Lung (tissue), 12 donors: ENCODE measurements around the gene HID1. TPM values are rescaled to one million over a fixed set of nuclear protein-coding genes. Genes with fewer than 3 reads are reported as not detected.

Experiments
- ATAC-seq: fragments of 200-7000 bp; cut with Tn5 transposase; one replicate; pipeline ENCODE4 v1.9.1; 2020; ENCODE audit warnings: moderate number of reproducible peaks; ENCODE audit not compliant: insufficient read depth, low FRiP score
- DNase-seq, 3 donors: peaks; one replicate each; pipeline ENCODE4 v3.0.0-alpha.2; 2013 to 2017
- H3K27ac ChIP-seq, 2 donors: one replicate each; pipeline ENCODE4 v1.5.1; 2013; ENCODE audit warnings: mild to moderate bottlenecking in 2 of 2, moderate library complexity in 2 of 2, control low read depth in 1 of 2, inconsistent platforms in 1 of 2, low read depth in 1 of 2, low read length in 1 of 2
- H3K27me3 ChIP-seq, 3 donors: one replicate each; pipeline ENCODE4 v1.5.1; 2013; ENCODE audit warnings: low read length in 2 of 3; ENCODE audit not compliant: control insufficient read depth in 3 of 3, insufficient read depth in 3 of 3
- H3K36me3 ChIP-seq, 4 donors: one replicate each; pipeline ENCODE4 v1.5.1; 2013; ENCODE audit warnings: low read length in 4 of 4, mild to moderate bottlenecking in 1 of 4, moderate library complexity in 1 of 4; ENCODE audit not compliant: control insufficient read depth in 4 of 4, insufficient read depth in 4 of 4
- H3K4me1 ChIP-seq, 5 donors: one replicate each; pipeline ENCODE4 v1.5.1; 2013; ENCODE audit warnings: low read length in 5 of 5, mild to moderate bottlenecking in 2 of 5, moderate library complexity in 1 of 5; ENCODE audit not compliant: control insufficient read depth in 5 of 5, insufficient read depth in 5 of 5
- H3K4me3 ChIP-seq: one replicate; pipeline ENCODE4 v1.5.1; 2013; ENCODE audit warnings: mild to moderate bottlenecking, control low read depth, moderate library complexity
- H3K9ac ChIP-seq, 2 donors: one replicate each; pipeline ENCODE4 v1.5.1; 2013; ENCODE audit warnings: low read length in 2 of 2, control low read depth in 1 of 2; ENCODE audit not compliant: insufficient read depth in 1 of 2
- H3K9me3 ChIP-seq, 4 donors: one replicate each; pipeline ENCODE4 v1.5.1; 2013; ENCODE audit warnings: low read length in 3 of 4, mild to moderate bottlenecking in 1 of 4, moderate library complexity in 1 of 4; ENCODE audit not compliant: control insufficient read depth in 4 of 4, insufficient read depth in 3 of 4
- WGBS, 2 donors: extraction: QIAGEN DNeasy Blood & Tissue Kit; methylation state at CpG; one replicate each; pipeline ENCODE4 v1.1.7; 2013; 5-methylcytosine and 5-hydroxymethylcytosine counted together
- polyA plus RNA-seq, 2 donors: library from polyadenylated mRNA; stranded (reverse); fragments of 200-250 nt; gene quantifications; one replicate each; pipeline ENCODE4 v1.2.1, GENCODE V29; 2013
- total RNA-seq, 2 donors: library from RNA; depleted of rRNA in 1 of 2; stranded (reverse); fragments of >200 nt in 1 of 2; gene quantifications; one replicate each; pipeline ENCODE4 v1.2.1, GENCODE V29; 2014 to 2021
- TF ChIP-seq, protein P1 (sequence below): IDR thresholded peaks from 2 replicates; pipeline ENCODE4 v1.5.1; 2012; ENCODE audit warnings: mild to moderate bottlenecking; ENCODE audit errors: control extremely low read depth, extremely low read depth
- donor health status: control.
- donor health status: control.
- donor health status: Bipolar disorder and iron deficiency.
- donor health status: healthy.
- donor health status: DM: yes; HTN: yes; CAD: no.

Gene HID1
- total and polyA plus RNA-seq, 4 donors = 15.2 to 42.1 (median 29.2) TPM

DNA sequence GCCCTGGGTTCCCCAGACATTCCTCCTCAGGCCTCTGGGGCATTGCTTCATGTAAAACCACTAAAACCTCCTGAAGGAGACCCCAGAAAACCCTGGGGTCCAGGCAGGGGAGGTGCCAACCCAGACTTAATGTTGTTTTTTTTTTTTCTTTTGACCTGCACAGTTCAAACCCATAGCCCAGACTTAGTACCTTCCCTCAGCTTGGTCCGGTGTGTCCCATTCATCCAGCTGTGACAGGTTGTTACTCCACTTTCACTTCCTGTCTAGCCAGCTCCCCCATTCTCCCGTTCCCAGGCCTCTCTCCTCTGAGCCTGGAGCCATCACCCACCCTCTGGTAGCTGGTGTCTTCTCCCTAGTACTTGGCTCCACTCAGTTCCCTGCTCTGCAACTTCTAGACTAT is 19.7 kb upstream of the HID1 start:
- H3K9ac ChIP-seq = no peak overlapping the region
- H3K9me3 ChIP-seq = no peaks in the 10 kb centered on the region
- DNase-seq (no peak), ATAC-seq (no peak)
- H3K27me3 ChIP-seq = no peaks in the 10 kb centered on the region
- 34 to 44% methylated on average over 2 of the region's 2 CpGs for WGBS, 2 donors
- no peak overlapping the region for H3K4me3 ChIP-seq
- H3K27ac ChIP-seq = peak overlapping the region in 1 of 2 donors; percentile 65
- TF ChIP-seq, protein P1, sequence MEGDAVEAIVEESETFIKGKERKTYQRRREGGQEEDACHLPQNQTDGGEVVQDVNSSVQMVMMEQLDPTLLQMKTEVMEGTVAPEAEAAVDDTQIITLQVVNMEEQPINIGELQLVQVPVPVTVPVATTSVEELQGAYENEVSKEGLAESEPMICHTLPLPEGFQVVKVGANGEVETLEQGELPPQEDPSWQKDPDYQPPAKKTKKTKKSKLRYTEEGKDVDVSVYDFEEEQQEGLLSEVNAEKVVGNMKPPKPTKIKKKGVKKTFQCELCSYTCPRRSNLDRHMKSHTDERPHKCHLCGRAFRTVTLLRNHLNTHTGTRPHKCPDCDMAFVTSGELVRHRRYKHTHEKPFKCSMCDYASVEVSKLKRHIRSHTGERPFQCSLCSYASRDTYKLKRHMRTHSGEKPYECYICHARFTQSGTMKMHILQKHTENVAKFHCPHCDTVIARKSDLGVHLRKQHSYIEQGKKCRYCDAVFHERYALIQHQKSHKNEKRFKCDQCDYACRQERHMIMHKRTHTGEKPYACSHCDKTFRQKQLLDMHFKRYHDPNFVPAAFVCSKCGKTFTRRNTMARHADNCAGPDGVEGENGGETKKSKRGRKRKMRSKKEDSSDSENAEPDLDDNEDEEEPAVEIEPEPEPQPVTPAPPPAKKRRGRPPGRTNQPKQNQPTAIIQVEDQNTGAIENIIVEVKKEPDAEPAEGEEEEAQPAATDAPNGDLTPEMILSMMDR = no peak
- peaks cover 0 to 17% (median 5%) of the 10 kb centered on the region in 5 donors for H3K4me1 ChIP-seq
- peaks cover 0 to 1% (median 0%) of the 10 kb centered on the region in 4 donors for H3K36me3 ChIP-seq

- WGBS, 2 donors = 89% methylated on average over 10 of the region's 10 CpGs
- Histone ChIP-seq H3K36me3 (peaks cover 0 to 1% (median 0%) of the 10 kb centered on the region in 4 donors), H3K27ac (peak overlapping the region in 1 of 2 donors; percentile 43), H3K4me3 (no peak overlapping the region), H3K9ac (no peak overlapping the region), H3K27me3 (no peaks in the 10 kb centered on the region), H3K4me1 (peaks cover 3 to 21% (median 7%) of the 10 kb centered on the region in 5 donors), H3K9me3 (no peaks in the 10 kb centered on the region)
- TF ChIP-seq, protein P1 = no peak
- DNase-seq (no peak), ATAC-seq (no peak)
Observed at GRCh38 chr17:74990581-74991105, 18.1 kb upstream of the HID1 start.

DNA sequence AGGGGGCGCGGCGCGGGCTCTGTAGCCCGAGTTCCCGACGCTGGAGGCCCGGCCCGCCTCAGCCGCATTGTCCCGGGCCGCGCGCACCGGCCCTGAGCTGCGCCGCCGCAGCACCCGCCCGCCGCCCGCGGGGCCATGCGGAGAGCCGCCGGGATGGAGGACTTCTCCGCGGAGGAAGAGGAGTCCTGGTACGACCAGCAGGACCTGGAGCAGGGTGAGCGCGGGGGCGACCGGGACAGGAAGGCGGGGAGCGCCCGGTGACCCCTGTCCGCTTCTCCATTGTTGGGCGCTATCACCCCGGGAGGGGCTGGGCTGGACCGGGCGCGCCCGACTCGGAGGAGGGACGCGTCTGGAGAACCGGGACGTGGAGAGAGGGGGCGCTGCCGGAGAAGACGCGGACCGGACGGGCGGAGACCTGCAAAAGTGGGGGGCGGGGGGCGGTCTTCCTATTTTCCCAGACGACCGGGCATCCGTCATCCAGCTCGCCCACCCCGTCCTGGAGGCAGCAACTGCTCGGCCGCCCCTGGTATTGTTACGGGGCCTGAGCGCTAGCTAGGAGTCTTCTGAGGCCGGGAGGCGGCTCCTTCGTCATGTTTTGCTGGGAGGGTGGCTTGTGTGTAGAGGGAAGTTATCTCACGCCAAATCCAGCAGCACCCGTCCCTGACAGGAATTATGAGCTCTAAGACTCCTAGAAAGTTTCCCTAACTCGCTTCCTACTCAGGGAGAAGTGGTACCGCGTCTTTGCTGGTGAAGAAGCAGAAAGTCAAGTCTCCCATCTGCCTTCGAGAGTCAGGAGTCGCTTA is 15.6 kb upstream of the HID1 start:
- TF ChIP-seq, protein P1 = no peak
- H3K27me3 ChIP-seq = no peaks in the 10 kb centered on the region
- peak overlapping the region; percentile 90 to 96 for H3K27ac ChIP-seq
- no peaks in the 10 kb centered on the region for H3K9me3 ChIP-seq
- H3K4me3 ChIP-seq = peak overlapping the region; percentile 75
- H3K9ac ChIP-seq = peak overlapping the region; percentile 88 to 94
- peaks cover 0 to 1% (median 0%) of the 10 kb centered on the region in 4 donors for H3K36me3 ChIP-seq
- H3K4me1 ChIP-seq = peaks cover 3 to 21% (median 7%) of the 10 kb centered on the region in 5 donors
- WGBS, 2 donors = 1 to 2% methylated on average over 55 to 76 of the region's 76 CpGs
- ATAC-seq (peak; percentile 44), DNase-seq (peak; percentile 91 to 92 (median 92))
